ENCODE results near the gene PLCH1. TPM values are rescaled to one million over a fixed set of nuclear protein-coding genes. Genes with fewer than 3 reads are reported as not detected.
A peak's percentile ranks its signal among the peaks of the same experiment; 100 is the strongest.

The PLCH1 gene
- total and polyA plus RNA-seq, 4 experiments from 2014 or later = 0.02 TPM; not detected in 3

DNA sequence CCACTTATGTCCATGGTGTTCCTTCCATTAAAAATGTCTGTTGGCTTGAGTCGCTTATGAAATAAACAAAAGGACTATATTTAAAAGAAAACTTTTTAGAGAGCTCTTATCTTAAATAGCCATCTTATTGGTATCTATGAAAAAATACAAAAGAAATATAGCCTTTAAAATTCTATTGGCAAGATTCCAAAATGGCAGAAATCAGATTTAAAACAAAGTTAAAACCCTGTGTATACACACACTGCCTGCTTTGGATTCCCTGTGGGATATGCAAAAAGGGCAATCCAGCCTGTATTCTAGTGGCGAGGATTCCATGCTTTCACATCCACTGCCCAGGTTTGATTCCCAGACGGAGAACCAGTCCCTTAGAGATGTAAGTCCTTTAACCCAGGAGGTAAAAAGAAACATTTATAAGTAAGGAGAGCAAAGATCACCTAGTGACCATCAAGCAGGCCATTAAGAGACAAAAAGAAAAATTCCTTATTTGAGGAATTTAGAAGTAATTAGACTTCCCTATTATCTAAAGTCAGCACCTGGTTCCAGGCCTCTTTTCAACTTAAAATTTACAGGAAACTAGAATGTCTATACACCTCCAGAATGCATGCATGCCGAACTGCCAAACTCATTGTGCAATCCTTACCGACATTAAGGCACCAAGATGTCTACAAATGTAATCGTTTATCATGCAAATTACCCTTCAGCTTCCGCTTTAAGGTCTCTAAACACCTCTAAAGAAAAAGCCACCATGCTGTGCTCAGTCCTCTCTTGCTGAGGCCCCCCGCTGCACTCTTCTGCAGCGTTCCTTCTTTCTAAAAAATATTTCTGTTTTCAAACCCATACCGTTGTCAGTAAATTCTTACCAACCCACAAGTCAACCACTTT lies 381.8 kb downstream of the PLCH1 start:
- no peaks in the 10 kb centered on the region for H3K27me3 ChIP-seq (ENCODE audit: insufficient read depth, low read length)
- H3K27ac ChIP-seq (ENCODE audit: low read depth, low read length) = no peak overlapping the region
- H3K4me1 ChIP-seq (ENCODE audit: insufficient read depth, low read length) = no peaks in the 10 kb centered on the region
- H3K36me3 Mint-ChIP-seq = no peaks in the 10 kb centered on the region
- no peaks in the 10 kb centered on the region for H3K36me3 ChIP-seq (ENCODE audit: insufficient read depth, low read length)
- no peaks in the 10 kb centered on the region for H3K4me1 Mint-ChIP-seq
- ChIA-PET CTCF (ENCODE audit: partially characterized antibody) (no interaction called here), POLR2A (ENCODE audit: partially characterized antibody) (no interaction called here)
- H3K27ac Mint-ChIP-seq = no peak overlapping the region
- no peak overlapping the region for H3K4me3 ChIP-seq (ENCODE audit: low read length in 2 of 2)
- no peak overlapping the region for H3K4me3 Mint-ChIP-seq
- H3K9me3 Mint-ChIP-seq = peaks cover 0 to 23% (median 8%) of the 10 kb centered on the region in 8 donors
- no peak for DNase-seq
- intact Hi-C loops (cut with micrococcal nuclease) = no loop called here
- H3K9me3 ChIP-seq (ENCODE audit: control insufficient read depth in 1 of 2, low read length in 2 of 2) = no peaks in the 10 kb centered on the region
- no peaks in the 10 kb centered on the region for H3K27me3 Mint-ChIP-seq

DNA sequence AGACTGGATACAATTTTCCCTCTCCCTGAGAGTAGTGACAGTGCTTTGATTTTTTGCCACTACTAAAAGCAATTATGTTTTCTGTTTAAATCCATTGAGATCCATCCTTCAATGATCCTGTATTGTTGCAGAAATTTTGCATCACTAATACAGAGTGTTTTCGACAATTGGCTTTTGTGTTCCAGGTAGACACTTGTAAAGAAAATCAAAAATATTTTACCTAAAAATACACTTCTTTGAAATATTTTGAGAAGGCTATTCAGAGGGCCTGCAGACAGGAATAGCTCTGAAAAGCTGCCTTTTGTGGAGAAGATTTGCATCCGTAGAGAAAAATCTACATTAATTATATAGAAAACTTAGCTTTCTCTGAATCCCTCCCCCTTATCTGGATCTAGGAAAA lies 384.6 kb downstream of the PLCH1 start:
- Histone ChIP-seq H3K4me3 (ENCODE audit: low read length in 2 of 2) (no peak overlapping the region), H3K4me1 (ENCODE audit: insufficient read depth, low read length) (no peaks in the 10 kb centered on the region), H3K27ac (ENCODE audit: low read depth, low read length) (no peak overlapping the region), H3K9me3 (ENCODE audit: control insufficient read depth in 1 of 2, low read length in 2 of 2) (no peaks in the 10 kb centered on the region), H3K27me3 (ENCODE audit: insufficient read depth, low read length) (no peaks in the 10 kb centered on the region), H3K36me3 (ENCODE audit: insufficient read depth, low read length) (no peaks in the 10 kb centered on the region)
- DNase-seq = no peak
- no peaks in the 10 kb centered on the region for H3K36me3 Mint-ChIP-seq
- no peak overlapping the region for H3K27ac Mint-ChIP-seq
- peaks cover 0 to 2% of the 10 kb centered on the region in 2 donors for H3K27me3 Mint-ChIP-seq
- H3K4me1 Mint-ChIP-seq = peaks cover 0 to 3% (median 0%) of the 10 kb centered on the region in 4 donors
- H3K9me3 Mint-ChIP-seq = peaks cover 0 to 15% (median 7%) of the 10 kb centered on the region in 8 donors
- POLR2A ChIA-PET (ENCODE audit: partially characterized antibody) = no interaction called here
- intact Hi-C loops (cut with micrococcal nuclease) = no loop called here
- CTCF ChIA-PET (ENCODE audit: partially characterized antibody) = no interaction called here
- no peak overlapping the region for H3K4me3 Mint-ChIP-seq

DNA sequence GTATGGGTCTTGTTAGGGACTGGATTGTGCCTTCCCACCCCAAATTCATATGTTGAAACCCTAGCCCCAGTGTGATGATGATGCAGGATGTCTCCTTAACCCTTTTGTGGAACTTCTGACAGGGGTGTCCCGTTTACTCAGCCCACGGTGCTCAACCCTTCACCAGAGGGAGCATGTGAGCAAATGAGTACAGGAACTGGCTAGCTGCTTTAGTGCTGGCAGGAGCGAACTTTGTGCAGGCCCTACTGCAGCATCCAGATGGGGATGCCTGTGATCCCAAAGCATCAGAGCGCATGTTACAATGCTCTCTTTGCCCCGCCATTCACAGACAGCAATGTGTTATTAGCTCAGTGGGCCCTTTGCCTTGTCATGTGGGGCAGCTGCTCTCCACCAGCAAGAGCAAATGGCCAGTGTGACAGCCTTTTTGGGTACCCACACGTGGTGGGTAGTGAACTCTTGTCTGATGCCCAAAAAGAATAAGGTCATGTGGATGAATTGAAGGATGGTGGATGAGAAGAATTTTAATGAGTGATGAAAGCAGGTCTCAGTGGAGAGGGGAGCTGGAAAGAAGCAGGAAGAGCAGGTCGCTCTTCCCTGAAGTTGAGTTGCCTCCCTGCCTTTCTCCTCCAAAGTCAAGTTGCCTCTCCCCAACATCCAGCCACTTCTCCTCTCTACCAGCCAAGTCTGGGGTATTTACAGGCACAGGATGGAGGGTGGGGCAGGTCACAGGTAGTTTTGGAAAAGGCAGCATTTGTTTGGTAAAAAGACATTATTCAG lies 388.1 kb downstream of the PLCH1 start:
- intact Hi-C loops (cut with micrococcal nuclease) = no loop called here
- Histone ChIP-seq H3K27me3 (ENCODE audit: insufficient read depth, low read length) (no peaks in the 10 kb centered on the region), H3K4me1 (ENCODE audit: insufficient read depth, low read length) (no peaks in the 10 kb centered on the region), H3K27ac (ENCODE audit: low read depth, low read length) (no peak overlapping the region), H3K36me3 (ENCODE audit: insufficient read depth, low read length) (no peaks in the 10 kb centered on the region), H3K9me3 (ENCODE audit: control insufficient read depth in 1 of 2, low read length in 2 of 2) (no peaks in the 10 kb centered on the region), H3K4me3 (ENCODE audit: low read length in 2 of 2) (no peak overlapping the region)
- no peak for DNase-seq
- ChIA-PET CTCF (ENCODE audit: partially characterized antibody) (interaction anchor here (1.2 kb wide), 1 partner anchor 345 kb away, joined by 3 read pairs; no protein-coding TSS in a partner anchor), POLR2A (ENCODE audit: partially characterized antibody) (no interaction called here)
- peaks cover 0 to 2% (median 0%) of the 10 kb centered on the region in 8 donors for H3K9me3 Mint-ChIP-seq
- peaks cover 0 to 3% (median 0%) of the 10 kb centered on the region in 4 donors for H3K4me1 Mint-ChIP-seq
- peaks cover 0 to 3% of the 10 kb centered on the region in 2 donors for H3K27me3 Mint-ChIP-seq
- H3K4me3 Mint-ChIP-seq = no peak overlapping the region
- H3K36me3 Mint-ChIP-seq = no peaks in the 10 kb centered on the region
- no peak overlapping the region for H3K27ac Mint-ChIP-seq

DNA sequence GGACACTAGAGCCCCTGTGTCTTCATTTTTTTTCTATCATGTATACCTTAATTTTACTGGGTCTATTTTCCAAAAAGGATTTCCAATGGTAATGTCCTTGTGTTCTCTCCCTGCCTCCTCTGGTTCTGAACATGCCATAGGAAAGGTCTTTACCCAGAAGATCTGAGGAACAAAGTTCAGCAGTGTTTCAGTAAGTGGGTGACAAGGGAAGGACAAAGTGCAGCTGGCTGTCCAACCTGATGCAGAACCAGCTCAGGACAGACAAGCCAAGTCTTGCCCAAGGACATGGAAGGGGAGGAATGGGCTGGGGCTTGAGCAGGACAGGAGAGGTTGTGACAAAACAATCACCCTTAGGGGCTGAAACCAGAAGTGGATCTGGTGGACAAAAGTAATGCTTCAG lies 390.2 kb downstream of the PLCH1 start:
- Histone ChIP-seq H3K36me3 (ENCODE audit: insufficient read depth, low read length) (no peaks in the 10 kb centered on the region), H3K27ac (ENCODE audit: low read depth, low read length) (no peak overlapping the region), H3K27me3 (ENCODE audit: insufficient read depth, low read length) (no peaks in the 10 kb centered on the region), H3K9me3 (ENCODE audit: control insufficient read depth in 1 of 2, low read length in 2 of 2) (no peaks in the 10 kb centered on the region), H3K4me1 (ENCODE audit: insufficient read depth, low read length) (no peaks in the 10 kb centered on the region), H3K4me3 (ENCODE audit: low read length in 2 of 2) (no peak overlapping the region)
- Mint-ChIP-seq H3K9me3 (no peaks in the 10 kb centered on the region), H3K27me3 (peaks cover 0 to 4% of the 10 kb centered on the region in 2 donors), H3K4me3 (no peak overlapping the region), H3K27ac (no peak overlapping the region), H3K36me3 (no peaks in the 10 kb centered on the region), H3K4me1 (peaks cover 0 to 3% (median 0%) of the 10 kb centered on the region in 4 donors)
- intact Hi-C loops (cut with micrococcal nuclease) = no loop called here
- ChIA-PET CTCF (ENCODE audit: partially characterized antibody) (no interaction called here), POLR2A (ENCODE audit: partially characterized antibody) (no interaction called here)
- DNase-seq = no peak

DNA sequence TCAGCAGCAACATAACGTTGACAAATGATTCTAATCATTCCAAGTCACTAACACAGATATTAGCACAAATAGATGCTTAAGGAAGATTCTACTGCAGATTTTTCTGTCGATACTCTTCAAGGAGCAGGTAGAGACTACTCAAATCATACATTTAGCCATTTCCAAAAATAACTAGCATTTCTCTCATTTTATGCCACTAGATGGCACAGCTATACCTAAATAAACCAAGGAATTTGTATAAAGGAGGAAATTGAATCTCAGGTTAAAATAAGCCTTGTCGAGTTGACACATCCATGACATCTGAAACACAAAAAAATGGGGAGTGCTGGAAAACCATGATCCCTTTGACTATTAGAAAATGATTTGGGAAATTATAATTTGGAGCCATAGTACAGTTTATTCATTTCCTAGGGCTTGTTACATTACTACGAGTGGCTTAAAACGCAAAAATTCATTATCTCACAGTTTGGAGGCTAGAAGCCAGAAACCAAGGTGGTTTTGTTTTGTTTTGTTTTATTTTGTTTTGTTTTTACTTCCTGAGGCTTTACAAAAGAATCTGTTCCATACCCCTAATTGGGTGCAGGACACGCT lies 391.9 kb downstream of the PLCH1 start:
- H3K27ac ChIP-seq (ENCODE audit: low read depth, low read length) = no peak overlapping the region
- H3K4me3 ChIP-seq (ENCODE audit: low read length in 2 of 2) = no peak overlapping the region
- no peaks in the 10 kb centered on the region for H3K36me3 ChIP-seq (ENCODE audit: insufficient read depth, low read length)
- H3K9me3 ChIP-seq (ENCODE audit: control insufficient read depth in 1 of 2, low read length in 2 of 2) = no peaks in the 10 kb centered on the region
- H3K27me3 ChIP-seq (ENCODE audit: insufficient read depth, low read length) = no peaks in the 10 kb centered on the region
- H3K36me3 Mint-ChIP-seq = no peaks in the 10 kb centered on the region
- peaks cover 0 to 3% (median 0%) of the 10 kb centered on the region in 4 donors for H3K4me1 Mint-ChIP-seq
- no peak overlapping the region for H3K27ac Mint-ChIP-seq
- POLR2A ChIA-PET (ENCODE audit: partially characterized antibody) = no interaction called here
- H3K9me3 Mint-ChIP-seq = no peaks in the 10 kb centered on the region
- H3K4me3 Mint-ChIP-seq = no peak overlapping the region
- DNase-seq = peak in 1 of 5 donors; percentile 7
- H3K27me3 Mint-ChIP-seq = peaks cover 0 to 4% of the 10 kb centered on the region in 2 donors
- intact Hi-C loops (cut with micrococcal nuclease) = no loop called here
- H3K4me1 ChIP-seq (ENCODE audit: insufficient read depth, low read length) = no peaks in the 10 kb centered on the region
- CTCF ChIA-PET (ENCODE audit: partially characterized antibody) = interaction anchor here (0.8 kb wide), 1 partner anchor 453 kb away, joined by 3 read pairs; the partner anchor contains the start of gene C3orf33

DNA sequence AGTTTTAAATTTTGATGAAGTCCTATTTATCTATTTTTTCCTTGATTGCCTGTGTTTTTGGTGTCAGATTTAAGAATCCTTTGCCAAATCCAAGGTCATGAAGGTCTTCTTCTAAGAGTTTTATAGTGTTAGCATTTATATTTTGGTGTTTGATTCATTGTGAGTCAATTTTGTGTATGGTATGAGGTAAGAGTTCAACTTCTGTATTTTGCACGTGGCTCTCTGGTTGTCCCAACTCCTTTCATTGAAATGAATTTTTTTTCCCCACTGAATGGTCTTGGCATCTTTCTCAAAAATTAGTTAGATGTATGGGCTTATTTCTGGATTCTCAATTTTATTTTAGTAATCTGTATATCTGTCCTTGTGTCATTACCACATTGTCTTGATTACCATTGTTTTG lies 394.3 kb downstream of the PLCH1 start:
- Histone ChIP-seq H3K27ac (ENCODE audit: low read depth, low read length) (no peak overlapping the region), H3K36me3 (ENCODE audit: insufficient read depth, low read length) (no peaks in the 10 kb centered on the region), H3K27me3 (ENCODE audit: insufficient read depth, low read length) (no peaks in the 10 kb centered on the region), H3K4me3 (ENCODE audit: low read length in 2 of 2) (no peak overlapping the region), H3K4me1 (ENCODE audit: insufficient read depth, low read length) (no peaks in the 10 kb centered on the region), H3K9me3 (ENCODE audit: control insufficient read depth in 1 of 2, low read length in 2 of 2) (no peaks in the 10 kb centered on the region)
- no peak for DNase-seq
- H3K36me3 Mint-ChIP-seq = no peaks in the 10 kb centered on the region
- CTCF ChIA-PET (ENCODE audit: partially characterized antibody) = no interaction called here
- peaks cover 0 to 4% of the 10 kb centered on the region in 2 donors for H3K27me3 Mint-ChIP-seq
- no peak overlapping the region for H3K27ac Mint-ChIP-seq
- no peaks in the 10 kb centered on the region for H3K4me1 Mint-ChIP-seq
- no peak overlapping the region for H3K4me3 Mint-ChIP-seq
- intact Hi-C loops (cut with micrococcal nuclease) = no loop called here
- POLR2A ChIA-PET (ENCODE audit: partially characterized antibody) = no interaction called here
- no peaks in the 10 kb centered on the region for H3K9me3 Mint-ChIP-seq

DNA sequence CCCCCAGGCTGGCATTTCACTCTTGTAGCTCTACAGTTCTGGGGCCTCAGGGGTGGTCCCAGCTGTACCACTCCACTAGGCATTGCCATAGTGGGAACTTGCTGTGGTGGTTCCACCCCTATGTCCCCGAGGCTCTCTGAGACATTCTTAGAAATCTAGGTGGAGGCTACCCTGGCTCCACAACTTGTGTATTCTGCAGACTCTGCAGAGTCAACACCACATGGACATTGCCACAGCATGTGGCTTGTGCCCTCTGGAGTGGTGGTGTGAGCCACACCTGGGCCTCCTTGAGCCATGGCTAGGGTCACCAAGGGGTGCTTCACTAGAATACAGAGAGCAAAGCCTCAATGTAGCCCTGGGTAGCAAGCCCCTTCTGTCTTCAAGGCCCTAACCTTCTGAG lies 397.0 kb downstream of the PLCH1 start:
- ChIA-PET CTCF (ENCODE audit: partially characterized antibody) (no interaction called here), POLR2A (ENCODE audit: partially characterized antibody) (no interaction called here)
- Histone ChIP-seq H3K36me3 (ENCODE audit: insufficient read depth, low read length) (no peaks in the 10 kb centered on the region), H3K27me3 (ENCODE audit: insufficient read depth, low read length) (no peaks in the 10 kb centered on the region), H3K27ac (ENCODE audit: low read depth, low read length) (no peak overlapping the region), H3K4me3 (ENCODE audit: low read length in 2 of 2) (no peak overlapping the region), H3K4me1 (ENCODE audit: insufficient read depth, low read length) (no peaks in the 10 kb centered on the region), H3K9me3 (ENCODE audit: control insufficient read depth in 1 of 2, low read length in 2 of 2) (no peaks in the 10 kb centered on the region)
- Mint-ChIP-seq H3K27me3 (peaks cover 0 to 4% of the 10 kb centered on the region in 2 donors), H3K4me1 (no peaks in the 10 kb centered on the region), H3K36me3 (no peaks in the 10 kb centered on the region), H3K9me3 (peaks cover 0 to 4% (median 0%) of the 10 kb centered on the region in 8 donors), H3K27ac (no peak overlapping the region), H3K4me3 (no peak overlapping the region)
- intact Hi-C loops (cut with micrococcal nuclease) = no loop called here
- DNase-seq = no peak
